HepG2 (cell line): ENCODE results near the gene RNF208. TPM values are rescaled to one million over a fixed set of nuclear protein-coding genes. Genes with fewer than 3 reads are reported as not detected.

Experiments
- ATF5 ChIP-seq: sonication (generic); formaldehyde crosslinking; IDR thresholded peaks from 2 replicates; pipeline ENCODE4 v1.4.0; 2020; ENCODE audit warnings: mild to moderate bottlenecking, low read depth, missing genetic modification reagents
- FOXP4 ChIP-seq: sonication (generic); formaldehyde crosslinking; IDR thresholded peaks from 2 replicates; pipeline ENCODE4 v1.4.0; 2020; ENCODE audit warnings: missing genetic modification reagents
- HMGXB4 ChIP-seq, 2 experiments: sonication (generic) in 1 of 2; formaldehyde crosslinking in 1 of 2; IDR thresholded peaks; 2 replicates each; pipeline versions ENCODE4 v1.4.0 to v1.6.1; 2018 to 2020; ENCODE audit warnings: missing genetic modification reagents in 2 of 2, borderline replicate concordance in 1 of 2, low read depth in 1 of 2, mild to moderate bottlenecking in 1 of 2, missing biosample characterization in 1 of 2
- IRF9 ChIP-seq: sonication (generic); formaldehyde crosslinking; IDR thresholded peaks from 2 replicates; pipeline ENCODE4 v1.8.0; 2022; ENCODE audit warnings: missing genetic modification reagents, mild to moderate bottlenecking, borderline replicate concordance
- MEIS1 ChIP-seq: sonication (generic); formaldehyde crosslinking; IDR thresholded peaks from 2 replicates; pipeline ENCODE4 v1.9.0; 2021; ENCODE audit warnings: mild to moderate bottlenecking, missing genetic modification reagents, moderate library complexity, borderline replicate concordance
- NR2F2 ChIP-seq: IDR thresholded peaks from 2 replicates; pipeline ENCODE4 v1.6.1; 2012; ENCODE audit warnings: low read depth, inconsistent platforms, borderline replicate concordance
- POGK ChIP-seq: sonication (generic); formaldehyde crosslinking; conservative IDR thresholded peaks from 2 replicates; pipeline ENCODE4 v1.8.0; 2022; ENCODE audit warnings: mild to moderate bottlenecking, moderate library complexity, missing genetic modification reagents
- SMARCE1 ChIP-seq: fragments of 450-650 bp; IDR thresholded peaks from 2 replicates; pipeline ENCODE4 v1.6.1; 2017; ENCODE audit warnings: borderline replicate concordance
- YY1 ChIP-seq: IDR thresholded peaks from 2 replicates; pipeline ENCODE4 v1.6.1; 2011; ENCODE audit warnings: low read length, low read depth, moderate library complexity, mild to moderate bottlenecking; ENCODE audit not compliant: insufficient read depth, insufficient replicate concordance
- ZNF18 ChIP-seq: sonication (generic); formaldehyde crosslinking; IDR thresholded peaks from 2 replicates; pipeline ENCODE4 v1.8.0; 2022; ENCODE audit warnings: mild to moderate bottlenecking, missing genetic modification reagents; ENCODE audit not compliant: insufficient replicate concordance
- ZNF234 ChIP-seq: sonication (generic); formaldehyde crosslinking; conservative IDR thresholded peaks from 2 replicates; pipeline ENCODE4 v1.5.1; 2020; ENCODE audit warnings: mild to moderate bottlenecking, missing genetic modification reagents
- ZNF569 ChIP-seq: sonication (generic); formaldehyde crosslinking; IDR thresholded peaks from 2 replicates; pipeline ENCODE4 v1.5.0; 2020; ENCODE audit warnings: mild to moderate bottlenecking, missing genetic modification reagents, moderate library complexity, borderline replicate concordance
- ZNF629 ChIP-seq: sonication (generic); formaldehyde crosslinking; conservative IDR thresholded peaks from 2 replicates; pipeline ENCODE4 v1.5.0; 2020; ENCODE audit warnings: missing genetic modification reagents
- ZNF713 ChIP-seq: sonication (generic); formaldehyde crosslinking; IDR thresholded peaks from 2 replicates; pipeline ENCODE4 v1.4.0; 2020; ENCODE audit warnings: mild to moderate bottlenecking, missing genetic modification reagents
- polyA plus RNA-seq, 8 experiments: library from polyadenylated mRNA; depleted of rRNA in 3 of 8; stranded (reverse) in 7 of 8; unstranded in 1 of 8; fragments of >200 nt; fragmentation: Illumina TruSeq in 4 of 8; extraction: Trizol in 4 of 8; gene quantifications; 2 replicates each; pipeline versions ENCODE4 v1.2.1 to v1.2.3, GENCODE V29; 2011 to 2016; ENCODE audit warnings: low read depth in 4 of 8, missing spikeins in 1 of 8, mixed read lengths in 1 of 8; ENCODE audit not compliant: insufficient read depth in 1 of 8
- total RNA-seq, 5 experiments: library from RNA; depleted of rRNA; stranded (reverse); fragments of >200 nt; fragmentation: Illumina TruSeq; extraction: Trizol; gene quantifications; 2 replicates each; pipeline ENCODE4 v1.2.3, GENCODE V29; 2016; ENCODE audit warnings: low read depth in 1 of 5

Gene RNF208
- total and polyA plus RNA-seq, 2 of the 13 experiments (the other 11 are each of a cell fraction or from before 2014, with no cell fraction given): 1.6 to 2.1 TPM

GRCh38 chr9:137229903-137230704, 8.1 kb upstream of the RNF208 start (continued):
- TF ChIP-seq HMGXB4 (CRISPR knock-in tag; IDR thresholded peaks at IDR 0.05; ENCODE audit: borderline replicate concordance in 1 of 2, low read depth in 1 of 2) (peak in 1 of 2 experiments; percentile 67; a peak in 2 of 4 replicates), POGK (CRISPR knock-in tag) (0 out of 2 replicates have a peak, but pooled peaks have one; percentile 56), FOXP4 (CRISPR knock-in tag) (peak; percentile 53), ATF5 (no peak), MEIS1 (CRISPR knock-in tag) (no peak), ZNF569 (CRISPR knock-in tag) (no peak), ZNF18 (CRISPR knock-in tag) (peak; percentile 89), SMARCE1 (no peak), ZNF234 (CRISPR knock-in tag) (0 out of 2 replicates have a peak, but pooled peaks have one; percentile 53), ZNF713 (CRISPR knock-in tag) (peak; percentile 35; the same call in 1 of the 2 replicates), YY1 (peak; percentile 31), NR2F2 (no peak), IRF9 (CRISPR knock-in tag) (peak; percentile 48; the same call in 1 of the 2 replicates), ZNF629 (CRISPR knock-in tag) (no peak; the same call in 1 of the 2 replicates)
